GM18499 (cell line): ENCODE measurements around the gene RLN1.
"Not testable (repeated sequence)": the region's sequence is repeated elsewhere in the genome, so short reads cannot be mapped to it uniquely, and the experiment has no call there.

Experiments used
- ATAC-seq: cut with Tn5 transposase; IDR thresholded peaks from one replicate; pipeline ENCODE4 v1.9.1; 2021; ENCODE audit warnings: moderate number of reproducible peaks; ENCODE audit not compliant: insufficient read depth, unreplicated experiment

Gene RLN1

GRCh38 chr9:5326893-5327548, 12.7 kb downstream of the RLN1 start:
- ATAC-seq: no peak

- ATAC-seq: no peak
Measured at GRCh38 chr9:5326187-5326586, 13.5 kb downstream of the RLN1 start.

- ATAC-seq: not testable (repeated sequence)
Measured at GRCh38 chr9:5321601-5322000, 18.1 kb downstream of the RLN1 start.

- no peak for ATAC-seq
Measured at GRCh38 chr9:5321058-5321457, 18.6 kb downstream of the RLN1 start.

- not testable (repeated sequence) for ATAC-seq
Measured at GRCh38 chr9:5316406-5316805, 23.3 kb downstream of the RLN1 start.

- ATAC-seq: no peak
Measured at GRCh38 chr9:5315187-5315923, 24.3 kb downstream of the RLN1 start.

- ATAC-seq: no peak
Measured at GRCh38 chr9:5310851-5311250, 28.8 kb downstream of the RLN1 start.

- ATAC-seq: no peak
Measured at GRCh38 chr9:5305741-5306140, 33.9 kb downstream of the RLN1 start.

- peak; percentile 85 for ATAC-seq
Measured at GRCh38 chr9:5303840-5304795, 35.6 kb downstream of the RLN1 start, which contains the start of gene RLN2. Gene RLN2, minus strand, starts transcription at chr9:5304716. Its CDS starts 136 bp downstream, at chr9:5304580.

GRCh38 chr9:5301544-5301943, 38.1 kb downstream of the RLN1 start:
- no peak for ATAC-seq

GRCh38 chr9:5292141-5292540, 47.5 kb downstream of the RLN1 start:
- no peak for ATAC-seq

- no peak for ATAC-seq
Measured at GRCh38 chr9:5288591-5288990, 51.1 kb downstream of the RLN1 start.

GRCh38 chr9:5286262-5286661, 53.4 kb downstream of the RLN1 start:
- ATAC-seq: no peak
